Measurements from ENCODE around the gene FOXS1. TPM values are rescaled to one million over a fixed set of nuclear protein-coding genes. Genes with fewer than 3 reads are reported as not detected.

FOXS1 gene
- total and polyA plus RNA-seq, 12 donors: 1.4 to 7.5 (median 2.9) TPM

DNA sequence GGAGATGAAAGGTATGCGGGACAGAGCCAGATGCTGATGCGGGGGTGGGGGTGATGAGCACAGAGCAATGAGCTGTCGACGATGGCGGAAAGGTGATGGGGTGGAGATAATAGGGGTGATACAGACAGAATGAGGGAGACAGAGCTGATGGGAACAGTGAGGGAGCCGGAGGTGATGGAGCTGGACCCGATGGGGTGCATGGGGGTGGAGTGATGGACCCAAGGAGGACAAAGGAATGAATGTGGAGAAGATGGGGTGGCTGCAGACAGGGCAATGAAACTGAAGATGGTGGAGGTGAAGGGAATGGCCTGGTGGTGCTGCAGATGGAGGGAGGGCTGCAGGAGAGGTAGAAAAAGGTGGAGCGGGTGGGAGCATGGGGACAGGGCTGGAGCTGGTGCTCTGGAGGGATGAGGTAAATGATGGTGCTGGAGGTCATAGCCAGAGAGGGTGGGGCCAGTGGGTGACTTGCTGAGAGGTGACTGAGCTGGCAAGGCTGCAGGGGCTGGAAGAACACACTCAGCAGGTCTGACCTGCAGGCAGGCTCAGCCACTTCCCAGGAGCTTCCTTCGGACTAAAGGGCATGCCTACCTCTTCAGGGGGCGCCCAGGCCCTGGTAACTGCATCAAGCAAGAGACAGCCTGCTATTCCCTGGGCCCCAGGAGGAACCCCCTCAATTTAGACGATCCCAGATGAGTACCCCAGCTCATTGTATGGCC is 6.0 kb upstream of the FOXS1 start:
- DNase-seq: no peak
- TF ChIP-seq CTCF (IDR thresholded peaks at IDR 0.05): no peak
- Histone ChIP-seq H3K27me3 (peaks cover 0 to 65% (median 44%) of the 10 kb centered on the region in 7 donors), H3K36me3 (no peaks in the 10 kb centered on the region), H3K4me1 (peaks cover 0 to 4% (median 0%) of the 10 kb centered on the region in 9 donors), H3K9me3 (no peaks in the 10 kb centered on the region), H3K27ac (no peak overlapping the region), H3K4me3 (no peak overlapping the region)
- WGBS, 2 donors: 55 to 68% methylated on average over 11 of the region's 11 CpGs
- intact Hi-C loops (cut with DNase I): loop anchor here (5.0 to 10.0 kb wide), 5 partner anchors 101 to 243 kb away; partner anchors contain the start of gene PDRG1 (in 3 of the 10)
- no peak for ATAC-seq

DNA sequence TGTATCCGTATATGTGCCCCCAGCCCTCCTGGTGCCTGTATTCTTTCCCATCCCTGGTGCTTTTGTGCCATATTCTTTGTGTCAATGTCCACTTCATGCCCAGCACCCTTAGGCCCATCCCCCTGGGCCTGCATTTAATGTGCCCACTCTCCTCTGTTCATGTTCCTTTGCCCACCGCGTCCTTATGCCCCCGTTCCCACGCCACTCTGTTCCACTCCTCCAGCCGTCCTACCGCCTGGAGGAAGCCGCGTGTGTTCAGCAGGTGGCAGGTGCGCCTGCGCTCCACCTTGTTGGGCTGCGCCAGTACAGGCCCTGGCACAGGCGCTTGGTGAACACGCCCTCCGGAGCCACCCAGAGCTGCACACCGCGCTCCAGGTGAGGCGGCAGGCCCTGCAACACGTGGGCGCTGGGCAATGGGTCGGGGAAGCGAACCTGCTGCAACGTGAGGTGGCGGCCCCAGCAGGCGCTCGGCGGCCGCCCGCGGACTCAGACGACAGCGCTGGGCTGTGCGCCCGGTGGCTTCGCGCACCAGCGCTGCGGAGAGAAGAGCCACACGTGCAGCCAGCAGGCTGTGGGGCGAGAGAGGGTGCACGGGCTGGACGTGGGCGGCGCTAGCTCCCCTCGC is 4.0 kb upstream of the FOXS1 start:
- Histone ChIP-seq H3K4me3 (no peak overlapping the region), H3K9me3 (no peaks in the 10 kb centered on the region), H3K27me3 (peaks cover 0 to 51% (median 39%) of the 10 kb centered on the region in 7 donors), H3K36me3 (no peaks in the 10 kb centered on the region), H3K4me1 (peaks cover 0 to 18% (median 0%) of the 10 kb centered on the region in 9 donors), H3K27ac (no peak overlapping the region)
- ATAC-seq: no peak
- intact Hi-C loops (cut with DNase I): loop anchor here in 1 of 10 donors (10.0 kb wide), 1 partner anchor 235 kb away; no protein-coding TSS in a partner anchor
- DNase-seq: no peak
- WGBS, 2 donors: 24 to 27% methylated on average over 45 of the region's 45 CpGs
- no peak for TF ChIP-seq CTCF (IDR thresholded peaks at IDR 0.05)

- H3K27me3 ChIP-seq: peaks cover 0 to 41% (median 39%) of the 10 kb centered on the region in 7 donors
- H3K36me3 ChIP-seq: no peaks in the 10 kb centered on the region
- no peak for TF ChIP-seq CTCF (IDR thresholded peaks at IDR 0.05)
- H3K4me3 ChIP-seq: no peak overlapping the region
- no peaks in the 10 kb centered on the region for H3K9me3 ChIP-seq
- WGBS, 2 donors: 89 to 90% methylated on average over 32 of the region's 32 CpGs
- DNase-seq: no peak
- no peak for ATAC-seq
- H3K27ac ChIP-seq: no peak overlapping the region
- intact Hi-C loops (cut with DNase I): loop anchor here in 1 of 10 donors (10.0 kb wide), 1 partner anchor 236 kb away; no protein-coding TSS in a partner anchor
- H3K4me1 ChIP-seq: peaks cover 0 to 21% (median 2%) of the 10 kb centered on the region in 9 donors
Observed at GRCh38 chr20:31848088-31848999, 2.9 kb upstream of the FOXS1 start.

DNA sequence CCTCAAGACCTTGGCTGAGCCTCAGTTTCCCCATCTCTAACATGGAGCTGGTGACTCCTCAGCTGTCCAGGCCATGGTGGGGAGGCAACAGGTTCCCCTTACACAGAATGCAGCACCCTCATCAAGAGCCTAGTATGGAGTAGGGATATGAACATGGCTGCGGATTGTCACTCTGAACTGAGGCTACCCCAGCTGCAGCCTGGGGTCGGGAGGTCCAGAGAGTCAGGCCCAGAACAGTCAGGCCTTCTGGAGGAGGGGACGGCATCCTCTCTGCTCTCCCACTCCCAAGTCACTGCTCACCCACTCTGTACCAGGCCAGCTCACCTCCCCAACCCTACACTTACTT is 1.4 kb upstream of the FOXS1 start:
- WGBS, 2 donors: 51 to 76% methylated on average over 3 of the region's 3 CpGs
- intact Hi-C loops (cut with DNase I): loop anchor here in 4 of 10 donors (1.0 to 10.0 kb wide), 3 partner anchors 23 to 238 kb away; no protein-coding TSS in a partner anchor
- H3K27ac ChIP-seq: no peak overlapping the region
- ATAC-seq (no peak), DNase-seq (no peak)
- TF ChIP-seq CTCF (IDR thresholded peaks at IDR 0.05): no peak
- no peaks in the 10 kb centered on the region for H3K9me3 ChIP-seq
- H3K27me3 ChIP-seq: peaks cover 0 to 39% (median 33%) of the 10 kb centered on the region in 7 donors
- peaks cover 4 to 37% (median 17%) of the 10 kb centered on the region in 9 donors for H3K4me1 ChIP-seq
- no peak overlapping the region for H3K4me3 ChIP-seq
- no peaks in the 10 kb centered on the region for H3K36me3 ChIP-seq
